ENCODE measurements around the gene ARHGAP21. TPM values are rescaled to one million over a fixed set of nuclear protein-coding genes. Genes with fewer than 3 reads are reported as not detected.

Gene ARHGAP21
- polyA plus RNA-seq, 2 donors: 8.3 to 9.7 TPM

GRCh38 chr10:24715246-24715769, 8.4 kb downstream of the ARHGAP21 start:
- H3K4me3 ChIP-seq (ENCODE audit: low read depth in 1 of 2, low read length in 2 of 2): no peak overlapping the region
- 73 to 74% methylated on average over 5 of the region's 5 CpGs for WGBS, 2 donors

GRCh38 chr10:24713086-24713485, 10.6 kb downstream of the ARHGAP21 start:
- WGBS, 2 donors: 77 to 87% methylated on average over 1 of the region's 1 CpG
- Histone ChIP-seq H3K27me3 (ENCODE audit: control insufficient read depth in 1 of 2, insufficient read depth in 2 of 2, low read length in 2 of 2) (no peaks in the 10 kb centered on the region), H3K27ac (ENCODE audit: low read depth in 2 of 2, low read length in 1 of 2) (no peak overlapping the region), H3K4me1 (ENCODE audit: control insufficient read depth in 2 of 2, insufficient read depth in 2 of 2, low read length in 1 of 2) (peaks cover 0 to 3% of the 10 kb centered on the region in 2 donors), H3K9me3 (ENCODE audit: control insufficient read depth in 2 of 2, insufficient read depth in 1 of 2, low read depth in 1 of 2, low read length in 1 of 2) (no peaks in the 10 kb centered on the region), H3K4me3 (ENCODE audit: low read depth in 1 of 2, low read length in 2 of 2) (no peak overlapping the region), H3K36me3 (ENCODE audit: control insufficient read depth in 2 of 2, insufficient read depth in 2 of 2, low read length in 1 of 2) (no peaks in the 10 kb centered on the region)

More at GRCh38 chr10:24715246-24715769, 8.4 kb downstream of the ARHGAP21 start:
- Histone ChIP-seq H3K27me3 (ENCODE audit: control insufficient read depth in 1 of 2, insufficient read depth in 2 of 2, low read length in 2 of 2) (no peaks in the 10 kb centered on the region), H3K36me3 (ENCODE audit: control insufficient read depth in 2 of 2, insufficient read depth in 2 of 2, low read length in 1 of 2) (no peaks in the 10 kb centered on the region), H3K27ac (ENCODE audit: low read depth in 2 of 2, low read length in 1 of 2) (no peak overlapping the region), H3K9me3 (ENCODE audit: control insufficient read depth in 2 of 2, insufficient read depth in 1 of 2, low read depth in 1 of 2, low read length in 1 of 2) (no peaks in the 10 kb centered on the region), H3K4me1 (ENCODE audit: control insufficient read depth in 2 of 2, insufficient read depth in 2 of 2, low read length in 1 of 2) (peaks cover 0 to 3% of the 10 kb centered on the region in 2 donors)

- no peaks in the 10 kb centered on the region for H3K36me3 ChIP-seq (ENCODE audit: control insufficient read depth in 2 of 2, insufficient read depth in 2 of 2, low read length in 1 of 2)
- H3K4me3 ChIP-seq (ENCODE audit: low read depth in 1 of 2, low read length in 2 of 2): no peak overlapping the region
- 63 to 68% methylated on average over 2 of the region's 2 CpGs for WGBS, 2 donors
- H3K27ac ChIP-seq (ENCODE audit: low read depth in 2 of 2, low read length in 1 of 2): no peak overlapping the region
- no peaks in the 10 kb centered on the region for H3K27me3 ChIP-seq (ENCODE audit: control insufficient read depth in 1 of 2, insufficient read depth in 2 of 2, low read length in 2 of 2)
- no peaks in the 10 kb centered on the region for H3K9me3 ChIP-seq (ENCODE audit: control insufficient read depth in 2 of 2, insufficient read depth in 1 of 2, low read depth in 1 of 2, low read length in 1 of 2)
- H3K4me1 ChIP-seq (ENCODE audit: control insufficient read depth in 2 of 2, insufficient read depth in 2 of 2, low read length in 1 of 2): peaks cover 0 to 3% of the 10 kb centered on the region in 2 donors
Measured at GRCh38 chr10:24711465-24711864, 12.2 kb downstream of the ARHGAP21 start.

- H3K27me3 ChIP-seq (ENCODE audit: control insufficient read depth in 1 of 2, insufficient read depth in 2 of 2, low read length in 2 of 2): no peaks in the 10 kb centered on the region
- no peak overlapping the region for H3K27ac ChIP-seq (ENCODE audit: low read depth in 2 of 2, low read length in 1 of 2)
- H3K4me1 ChIP-seq (ENCODE audit: control insufficient read depth in 2 of 2, insufficient read depth in 2 of 2, low read length in 1 of 2): no peaks in the 10 kb centered on the region
- H3K36me3 ChIP-seq (ENCODE audit: control insufficient read depth in 2 of 2, insufficient read depth in 2 of 2, low read length in 1 of 2): no peaks in the 10 kb centered on the region
- no peak overlapping the region for H3K4me3 ChIP-seq (ENCODE audit: low read depth in 1 of 2, low read length in 2 of 2)
- no peaks in the 10 kb centered on the region for H3K9me3 ChIP-seq (ENCODE audit: control insufficient read depth in 2 of 2, insufficient read depth in 1 of 2, low read depth in 1 of 2, low read length in 1 of 2)
- WGBS, 2 donors: 66 to 79% methylated on average over 3 of the region's 3 CpGs
Measured at GRCh38 chr10:24708081-24708480, 15.6 kb downstream of the ARHGAP21 start.

GRCh38 chr10:24707445-24707844, 16.2 kb downstream of the ARHGAP21 start:
- Histone ChIP-seq H3K4me1 (ENCODE audit: control insufficient read depth in 2 of 2, insufficient read depth in 2 of 2, low read length in 1 of 2) (no peaks in the 10 kb centered on the region), H3K27ac (ENCODE audit: low read depth in 2 of 2, low read length in 1 of 2) (no peak overlapping the region)
- 71 to 73% methylated on average over 3 of the region's 3 CpGs for WGBS, 2 donors

GRCh38 chr10:24706479-24707118, 17.1 kb downstream of the ARHGAP21 start:
- no peak overlapping the region for H3K27ac ChIP-seq (ENCODE audit: low read depth in 2 of 2, low read length in 1 of 2)
- no peaks in the 10 kb centered on the region for H3K27me3 ChIP-seq (ENCODE audit: control insufficient read depth in 1 of 2, insufficient read depth in 2 of 2, low read length in 2 of 2)
- H3K4me3 ChIP-seq (ENCODE audit: low read depth in 1 of 2, low read length in 2 of 2): no peak overlapping the region
- 47 to 54% methylated on average over 7 of the region's 7 CpGs for WGBS, 2 donors
- H3K36me3 ChIP-seq (ENCODE audit: control insufficient read depth in 2 of 2, insufficient read depth in 2 of 2, low read length in 1 of 2): no peaks in the 10 kb centered on the region
- no peaks in the 10 kb centered on the region for H3K4me1 ChIP-seq (ENCODE audit: control insufficient read depth in 2 of 2, insufficient read depth in 2 of 2, low read length in 1 of 2)
- no peaks in the 10 kb centered on the region for H3K9me3 ChIP-seq (ENCODE audit: control insufficient read depth in 2 of 2, insufficient read depth in 1 of 2, low read depth in 1 of 2, low read length in 1 of 2)

More at GRCh38 chr10:24707445-24707844, 16.2 kb downstream of the ARHGAP21 start:
- Histone ChIP-seq H3K27me3 (ENCODE audit: control insufficient read depth in 1 of 2, insufficient read depth in 2 of 2, low read length in 2 of 2) (no peaks in the 10 kb centered on the region), H3K4me3 (ENCODE audit: low read depth in 1 of 2, low read length in 2 of 2) (no peak overlapping the region), H3K36me3 (ENCODE audit: control insufficient read depth in 2 of 2, insufficient read depth in 2 of 2, low read length in 1 of 2) (no peaks in the 10 kb centered on the region), H3K9me3 (ENCODE audit: control insufficient read depth in 2 of 2, insufficient read depth in 1 of 2, low read depth in 1 of 2, low read length in 1 of 2) (no peaks in the 10 kb centered on the region)

GRCh38 chr10:24703700-24704099, 20.0 kb downstream of the ARHGAP21 start:
- WGBS, 2 donors: 82 to 85% methylated on average over 5 of the region's 5 CpGs
- H3K9me3 ChIP-seq (ENCODE audit: control insufficient read depth in 2 of 2, insufficient read depth in 1 of 2, low read depth in 1 of 2, low read length in 1 of 2): no peaks in the 10 kb centered on the region
- no peaks in the 10 kb centered on the region for H3K36me3 ChIP-seq (ENCODE audit: control insufficient read depth in 2 of 2, insufficient read depth in 2 of 2, low read length in 1 of 2)
- H3K4me1 ChIP-seq (ENCODE audit: control insufficient read depth in 2 of 2, insufficient read depth in 2 of 2, low read length in 1 of 2): peaks cover 0 to 5% of the 10 kb centered on the region in 2 donors
- no peaks in the 10 kb centered on the region for H3K27me3 ChIP-seq (ENCODE audit: control insufficient read depth in 1 of 2, insufficient read depth in 2 of 2, low read length in 2 of 2)
- H3K27ac ChIP-seq (ENCODE audit: low read depth in 2 of 2, low read length in 1 of 2): no peak overlapping the region
- no peak overlapping the region for H3K4me3 ChIP-seq (ENCODE audit: low read depth in 1 of 2, low read length in 2 of 2)

GRCh38 chr10:24701447-24701846, 22.2 kb downstream of the ARHGAP21 start:
- no peaks in the 10 kb centered on the region for H3K36me3 ChIP-seq (ENCODE audit: control insufficient read depth in 2 of 2, insufficient read depth in 2 of 2, low read length in 1 of 2)
- peaks cover 0 to 5% of the 10 kb centered on the region in 2 donors for H3K4me1 ChIP-seq (ENCODE audit: control insufficient read depth in 2 of 2, insufficient read depth in 2 of 2, low read length in 1 of 2)
- no peak overlapping the region for H3K4me3 ChIP-seq (ENCODE audit: low read depth in 1 of 2, low read length in 2 of 2)
- H3K9me3 ChIP-seq (ENCODE audit: control insufficient read depth in 2 of 2, insufficient read depth in 1 of 2, low read depth in 1 of 2, low read length in 1 of 2): no peaks in the 10 kb centered on the region
- H3K27ac ChIP-seq (ENCODE audit: low read depth in 2 of 2, low read length in 1 of 2): no peak overlapping the region
- WGBS, 2 donors: 88 to 91% methylated on average over 3 of the region's 3 CpGs
- H3K27me3 ChIP-seq (ENCODE audit: control insufficient read depth in 1 of 2, insufficient read depth in 2 of 2, low read length in 2 of 2): no peaks in the 10 kb centered on the region

GRCh38 chr10:24700948-24701347, 22.7 kb downstream of the ARHGAP21 start:
- Histone ChIP-seq H3K4me3 (ENCODE audit: low read depth in 1 of 2, low read length in 2 of 2) (no peak overlapping the region), H3K27me3 (ENCODE audit: control insufficient read depth in 1 of 2, insufficient read depth in 2 of 2, low read length in 2 of 2) (no peaks in the 10 kb centered on the region), H3K4me1 (ENCODE audit: control insufficient read depth in 2 of 2, insufficient read depth in 2 of 2, low read length in 1 of 2) (peaks cover 0 to 5% of the 10 kb centered on the region in 2 donors), H3K36me3 (ENCODE audit: control insufficient read depth in 2 of 2, insufficient read depth in 2 of 2, low read length in 1 of 2) (no peaks in the 10 kb centered on the region), H3K27ac (ENCODE audit: low read depth in 2 of 2, low read length in 1 of 2) (no peak overlapping the region), H3K9me3 (ENCODE audit: control insufficient read depth in 2 of 2, insufficient read depth in 1 of 2, low read depth in 1 of 2, low read length in 1 of 2) (no peaks in the 10 kb centered on the region)
- 93 to 95% methylated on average over 6 of the region's 6 CpGs for WGBS, 2 donors

GRCh38 chr10:24698270-24698669, 25.4 kb downstream of the ARHGAP21 start:
- no peaks in the 10 kb centered on the region for H3K27me3 ChIP-seq (ENCODE audit: control insufficient read depth in 1 of 2, insufficient read depth in 2 of 2, low read length in 2 of 2)
- H3K9me3 ChIP-seq (ENCODE audit: control insufficient read depth in 2 of 2, insufficient read depth in 1 of 2, low read depth in 1 of 2, low read length in 1 of 2): no peaks in the 10 kb centered on the region
- H3K4me3 ChIP-seq (ENCODE audit: low read depth in 1 of 2, low read length in 2 of 2): no peak overlapping the region
- 96 to 100% methylated on average over 3 of the region's 3 CpGs for WGBS, 2 donors
- H3K4me1 ChIP-seq (ENCODE audit: control insufficient read depth in 2 of 2, insufficient read depth in 2 of 2, low read length in 1 of 2): peaks cover 0 to 5% of the 10 kb centered on the region in 2 donors
- H3K36me3 ChIP-seq (ENCODE audit: control insufficient read depth in 2 of 2, insufficient read depth in 2 of 2, low read length in 1 of 2): no peaks in the 10 kb centered on the region
- H3K27ac ChIP-seq (ENCODE audit: low read depth in 2 of 2, low read length in 1 of 2): no peak overlapping the region
